Measurements from ENCODE around the gene CAV2. TPM values are rescaled to one million over a fixed set of nuclear protein-coding genes. Genes with fewer than 3 reads are reported as not detected.

The CAV2 gene
- total and polyA plus RNA-seq, 2 of the 8 experiments (the other 6 are each of a cell fraction or from before 2014, with no cell fraction given): 2.8 to 4.7 TPM

- TF ChIP-seq CHD7 (IDR thresholded peaks at IDR 0.05; ENCODE audit: insufficient replicate concordance, low read length) (no peak), HDAC2 (IDR thresholded peaks at IDR 0.05; ENCODE audit: borderline replicate concordance in 1 of 2, low read depth in 2 of 2, low read length in 2 of 2) (peak in 1 of 2 experiments; percentile 86; a peak in 2 of 4 replicates), GTF2F1 (IDR thresholded peaks at IDR 0.05; ENCODE audit: borderline replicate concordance, low read depth, low read length) (no peak), BRCA1 (IDR thresholded peaks at IDR 0.05; ENCODE audit: low read depth, low read length) (no peak), CTCF (IDR thresholded peaks at IDR 0.05; ENCODE audit: control extremely low read depth in 1 of 3, insufficient read depth in 1 of 3, low read depth in 1 of 3, low read length in 3 of 3) (peak; percentile 62 to 74 (median 64)), RXRA (IDR thresholded peaks at IDR 0.05; ENCODE audit: insufficient read depth, low read depth, low read length) (no peak)
Measured at GRCh38 chr7:116525913-116526861, 26.6 kb downstream of the CAV2 start (continued).
